Epithelial cell of esophagus (primary cell): ENCODE results near the gene KIF20A.
"Not testable (repeated sequence)": the region's sequence is repeated elsewhere in the genome, so short reads cannot be mapped to it uniquely, and the experiment has no call there.

Experiments used
- DNase-seq: peaks from one replicate; pipeline ENCODE4 v3.0.0; 2010; ENCODE audit warnings: low read depth
- H3K4me3 ChIP-seq: 2 replicates; pipeline ENCODE4 v1.5.1; 2011; ENCODE audit warnings: mild to moderate bottlenecking, low read length, control low read depth
- CTCF ChIP-seq: IDR thresholded peaks from 2 replicates; pipeline ENCODE4 v1.5.1; 2011; ENCODE audit warnings: low read depth, mild to moderate bottlenecking, low read length, control low read depth, inconsistent platforms; ENCODE audit not compliant: insufficient read depth; ENCODE audit errors: missing control alignments

KIF20A gene

GRCh38 chr5:138178516-138179276 lies at the start of gene KIF20A, which contains the start of gene BRD8:
KIF20A (plus strand) TSS chr5:138179112; CDS start chr5:138179681, 569 bp downstream.
BRD8 (minus strand) TSS chr5:138178630; CDS start chr5:138178614, 16 bp downstream.
- peak within 1 kb of the TSS; percentile 99 for H3K4me3 ChIP-seq
- peak; percentile 99 for DNase-seq
- no peak for TF ChIP-seq CTCF

- TF ChIP-seq CTCF = no peak
- no peak for DNase-seq
- no peak overlapping the region for H3K4me3 ChIP-seq
Observed at GRCh38 chr5:138129347-138129746, 49.6 kb upstream of the KIF20A start.

- H3K4me3 ChIP-seq = no peak overlapping the region
- no peak for DNase-seq
- TF ChIP-seq CTCF = no peak
Observed at GRCh38 chr5:138132543-138132942, 46.4 kb upstream of the KIF20A start.

- H3K4me3 ChIP-seq = peak within 1 kb of the TSS; percentile 42
- peak; percentile 58 for DNase-seq
- no peak for TF ChIP-seq CTCF
Observed at GRCh38 chr5:138138949-138139780, 39.7 kb upstream of the KIF20A start, which contains the start of gene NME5. NME5 (minus strand) TSS chr5:138139428; CDS start chr5:138138780, 648 bp downstream.

GRCh38 chr5:138139781-138140090 lies 39.2 kb upstream of the KIF20A start:
- no peak overlapping the region for H3K4me3 ChIP-seq
- TF ChIP-seq CTCF = no peak
- DNase-seq = no peak

- no peak overlapping the region for H3K4me3 ChIP-seq
- TF ChIP-seq CTCF = no peak
- no peak for DNase-seq
Observed at GRCh38 chr5:138140268-138140667, 38.6 kb upstream of the KIF20A start.

GRCh38 chr5:138141734-138142133 lies 37.2 kb upstream of the KIF20A start:
- no peak for TF ChIP-seq CTCF
- no peak overlapping the region for H3K4me3 ChIP-seq
- DNase-seq = peak; percentile 46

- not testable (repeated sequence) for DNase-seq, H3K4me3 ChIP-seq
Observed at GRCh38 chr5:138143578-138143977, 35.3 kb upstream of the KIF20A start.
